Vagina (tissue), 2 donors: ENCODE data around the gene RGS6.

Experiments
- POLR2A ChIP-seq, 2 donors: fragments of 450-650 bp; IDR thresholded peaks; one replicate each; pipeline ENCODE4 v1.6.1; 2017; ENCODE audit warnings: antibody characterized with exemption in 2 of 2, mild to moderate bottlenecking in 2 of 2, moderate library complexity in 2 of 2
- POLR2AphosphoS5 ChIP-seq, 2 donors: sonication (generic); formaldehyde crosslinking; IDR thresholded peaks; one replicate each; pipeline ENCODE4 v1.9.0; 2017; ENCODE audit warnings: antibody characterized with exemption in 2 of 2, mild to moderate bottlenecking in 2 of 2, low read depth in 1 of 2; ENCODE audit not compliant: insufficient read depth in 1 of 2
- TF ChIP-seq, protein P1 (sequence below), 3 experiments: fragments of 450-650 bp in 2 of 3; fragments of 200-600 bp in 1 of 3; sonication (generic) in 1 of 3; IDR thresholded peaks; one replicate each; pipeline ENCODE4 v1.5.1; 2017 to 2019; ENCODE audit warnings: antibody characterized with exemption in 3 of 3, mild to moderate bottlenecking in 2 of 3, moderate library complexity in 2 of 3

DNA sequence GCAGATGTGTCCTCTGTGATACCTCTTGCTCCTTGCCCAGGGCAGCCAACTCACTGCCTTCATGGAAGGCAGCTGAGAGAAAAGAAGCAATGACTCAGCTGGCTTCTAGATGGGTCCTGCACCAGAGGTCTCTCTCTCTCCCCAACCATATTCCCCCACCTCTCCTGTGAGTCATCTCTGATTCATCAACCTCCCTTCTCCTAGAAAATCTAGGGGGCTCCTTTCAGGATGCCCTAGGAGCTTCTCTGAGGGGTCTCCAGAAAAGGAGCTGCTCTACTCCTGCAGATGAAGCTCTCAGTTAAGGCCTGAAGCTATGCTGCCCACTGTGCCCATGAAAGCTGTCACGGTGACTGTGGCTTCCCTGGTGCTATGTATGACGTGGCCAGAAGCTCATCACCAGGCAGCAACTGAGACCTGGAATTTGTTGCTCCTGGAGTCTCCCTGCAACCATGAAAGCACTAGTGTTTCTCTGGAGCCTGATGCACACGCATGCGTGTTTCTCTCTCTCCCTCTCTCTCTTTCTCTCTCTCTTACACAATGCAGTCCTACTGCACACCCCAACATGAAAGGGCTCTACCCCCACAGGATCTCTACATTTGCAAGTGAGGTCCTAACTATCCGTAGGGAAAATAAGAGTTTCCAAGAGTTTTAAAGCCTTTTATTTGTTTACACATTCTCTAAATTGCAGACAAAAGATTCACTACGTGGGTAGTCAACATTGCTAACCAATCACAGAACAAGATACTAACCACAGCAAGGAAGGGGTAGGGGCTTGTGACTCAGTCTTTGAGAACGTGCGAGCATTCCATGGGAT is 676.4 kb downstream of the RGS6 start:
- TF ChIP-seq POLR2AphosphoS5 (IDR thresholded peaks at IDR 0.05; ENCODE audit: insufficient read depth in 1 of 2, low read depth in 1 of 2) = no peak
- TF ChIP-seq, protein P1, sequence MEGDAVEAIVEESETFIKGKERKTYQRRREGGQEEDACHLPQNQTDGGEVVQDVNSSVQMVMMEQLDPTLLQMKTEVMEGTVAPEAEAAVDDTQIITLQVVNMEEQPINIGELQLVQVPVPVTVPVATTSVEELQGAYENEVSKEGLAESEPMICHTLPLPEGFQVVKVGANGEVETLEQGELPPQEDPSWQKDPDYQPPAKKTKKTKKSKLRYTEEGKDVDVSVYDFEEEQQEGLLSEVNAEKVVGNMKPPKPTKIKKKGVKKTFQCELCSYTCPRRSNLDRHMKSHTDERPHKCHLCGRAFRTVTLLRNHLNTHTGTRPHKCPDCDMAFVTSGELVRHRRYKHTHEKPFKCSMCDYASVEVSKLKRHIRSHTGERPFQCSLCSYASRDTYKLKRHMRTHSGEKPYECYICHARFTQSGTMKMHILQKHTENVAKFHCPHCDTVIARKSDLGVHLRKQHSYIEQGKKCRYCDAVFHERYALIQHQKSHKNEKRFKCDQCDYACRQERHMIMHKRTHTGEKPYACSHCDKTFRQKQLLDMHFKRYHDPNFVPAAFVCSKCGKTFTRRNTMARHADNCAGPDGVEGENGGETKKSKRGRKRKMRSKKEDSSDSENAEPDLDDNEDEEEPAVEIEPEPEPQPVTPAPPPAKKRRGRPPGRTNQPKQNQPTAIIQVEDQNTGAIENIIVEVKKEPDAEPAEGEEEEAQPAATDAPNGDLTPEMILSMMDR (IDR thresholded peaks at IDR 0.05) = no peak
- TF ChIP-seq POLR2A (IDR thresholded peaks at IDR 0.05) = no peak
